Coronary artery (tissue), 2 donors: ENCODE data around the gene CFAP251.
A peak's percentile ranks its signal among the peaks of the same experiment; 100 is the strongest.
"Not testable (repeated sequence)": the region's sequence is repeated elsewhere in the genome, so short reads cannot be mapped to it uniquely, and the experiment has no call there.

ENCODE experiments used
- DNase-seq: peaks from one replicate; pipeline ENCODE4 v3.0.0-alpha.2; 2017; ENCODE audit warnings: low spot score
- H3K27ac ChIP-seq, 2 donors: fragments of 200-600 bp; sonication (generic); one replicate each; pipeline ENCODE4 v1.5.1; 2016 to 2019
- H3K4me3 ChIP-seq: fragments of 200-600 bp; sonication (generic); 2 replicates; pipeline ENCODE4 v1.5.1; 2016; ENCODE audit warnings: mild to moderate bottlenecking, moderate library complexity
- CTCF ChIP-seq: fragments of 200-600 bp; sonication (generic); IDR thresholded peaks from one replicate; pipeline ENCODE4 v1.5.1; 2019; ENCODE audit warnings: antibody characterized with exemption

CFAP251 gene

DNA sequence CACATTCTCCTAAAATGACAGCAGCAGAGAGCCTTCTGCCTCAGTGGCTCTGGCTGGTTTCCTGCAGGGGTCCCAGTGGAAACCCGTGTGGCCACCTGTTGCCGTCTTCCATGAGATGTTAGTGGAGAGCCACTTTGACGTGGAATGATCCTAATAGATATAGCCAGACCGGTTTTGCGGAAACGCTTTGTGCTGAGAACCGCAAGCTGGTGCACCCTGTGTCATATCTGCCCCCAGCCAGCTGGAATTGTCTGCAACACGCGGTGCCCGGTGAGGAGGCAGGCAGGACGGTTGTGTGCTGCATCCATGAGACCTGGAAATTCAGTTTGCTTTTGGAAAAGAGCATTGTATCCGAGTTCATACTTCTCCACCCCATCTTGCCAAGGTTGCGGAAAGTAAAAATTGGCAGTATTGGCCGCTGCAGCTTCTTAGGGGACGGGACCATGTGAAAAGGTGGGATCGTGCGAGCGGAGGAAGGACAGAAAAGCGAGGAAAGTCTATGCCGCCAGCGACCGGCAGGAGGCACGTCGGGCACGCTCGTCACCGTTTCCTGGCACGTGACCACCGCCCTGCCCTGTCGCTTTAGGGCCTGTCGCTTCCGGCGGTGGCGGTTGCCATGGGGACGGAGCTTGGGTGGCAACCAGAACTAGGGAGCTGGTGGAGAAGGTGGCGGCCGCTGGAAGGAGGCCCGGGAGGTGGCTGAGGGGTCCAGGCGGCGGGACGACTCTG, at the start of gene CFAP251:
Gene CFAP251, plus strand, starts transcription at position 643 of the 729 bp plus-strand sequence. CDS start 2,714 bp downstream, outside the sequence.
- H3K27ac ChIP-seq, result peak within 1 kb of the TSS in 1 of 2 donors; percentile 54
- peak; percentile 96 for DNase-seq
- H3K4me3 ChIP-seq, result peak within 1 kb of the TSS; percentile 76
- TF ChIP-seq CTCF, result peak; percentile 81

DNA sequence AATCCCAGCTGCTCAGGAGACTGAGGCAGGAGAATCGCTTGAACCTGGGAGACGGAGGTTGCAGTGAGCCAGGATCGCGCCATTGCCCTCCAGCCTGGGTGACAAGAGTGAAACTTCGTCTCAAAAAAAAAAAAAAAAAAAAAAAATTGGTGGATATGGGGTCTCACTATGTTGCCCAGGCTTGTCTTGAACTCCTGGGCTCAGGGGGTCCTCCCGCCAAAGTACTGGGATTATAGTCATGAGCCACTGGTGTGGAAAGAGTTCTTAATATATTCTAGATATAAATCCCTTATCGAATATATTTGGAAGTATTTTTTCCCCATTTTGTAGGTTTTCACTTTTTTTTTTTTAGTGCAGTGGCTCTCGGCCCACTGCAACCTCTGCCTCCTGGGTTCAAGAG, 49.2 kb upstream of the CFAP251 start:
- not testable (repeated sequence) for DNase-seq, H3K27ac ChIP-seq, H3K4me3 ChIP-seq

DNA sequence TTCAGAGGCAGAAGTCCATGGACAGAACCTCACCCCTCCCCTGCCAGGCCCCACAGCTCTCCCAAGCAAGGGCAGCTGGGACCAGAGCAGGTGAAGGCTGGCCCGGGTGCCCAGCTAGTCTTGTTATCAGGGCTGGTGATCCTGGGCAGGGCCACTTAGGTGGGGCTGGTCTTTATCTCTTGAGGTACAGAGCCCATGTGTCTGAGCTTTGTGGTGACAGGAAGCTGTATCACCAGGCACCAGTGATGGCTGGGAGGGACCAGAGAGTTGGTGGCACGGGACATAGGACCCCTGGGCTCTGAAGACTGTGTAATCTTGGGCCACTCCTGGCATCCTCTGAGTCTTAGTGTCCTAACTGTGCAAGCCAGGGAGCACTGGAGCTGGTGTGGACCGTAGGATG, 46.9 kb upstream of the CFAP251 start:
- Histone ChIP-seq H3K4me3 (no peak overlapping the region), H3K27ac (no peak overlapping the region)
- TF ChIP-seq CTCF, result no peak
- DNase-seq, result no peak

- TF ChIP-seq CTCF, result no peak
- peak overlapping the region in 1 of 2 donors; percentile 51 for H3K27ac ChIP-seq
- DNase-seq, result no peak
- H3K4me3 ChIP-seq, result no peak overlapping the region
These were observed 45.7 kb upstream of the CFAP251 start for GRCh38 chr12:121872546-121873215.

GRCh38 chr12:121873216-121873569, 45.2 kb upstream of the CFAP251 start:
- TF ChIP-seq CTCF, result no peak
- Histone ChIP-seq H3K27ac (peak overlapping the region in 1 of 2 donors; percentile 51), H3K4me3 (no peak overlapping the region)
- no peak for DNase-seq

DNA sequence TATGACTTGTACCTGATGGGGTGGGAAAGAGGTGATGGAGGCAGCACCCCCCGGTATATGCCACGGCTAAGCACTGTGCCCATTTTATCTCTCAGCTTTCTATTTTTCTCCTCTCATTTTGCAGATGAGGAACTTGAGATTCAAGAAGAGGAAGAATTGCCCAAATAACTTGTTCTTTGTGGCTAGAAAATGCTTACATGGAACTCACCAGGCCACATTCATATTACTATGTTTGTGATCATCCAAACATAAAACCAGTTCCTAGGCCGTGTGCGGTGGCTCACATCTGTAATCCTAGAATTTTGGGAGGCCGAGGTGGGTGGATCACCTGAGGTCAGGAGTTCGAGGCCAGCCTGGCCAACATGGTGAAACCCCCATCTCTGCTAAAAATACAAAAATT, 44.3 kb upstream of the CFAP251 start:
- TF ChIP-seq CTCF, result no peak
- no peak overlapping the region for H3K27ac ChIP-seq
- DNase-seq, result no peak
- no peak overlapping the region for H3K4me3 ChIP-seq

DNA sequence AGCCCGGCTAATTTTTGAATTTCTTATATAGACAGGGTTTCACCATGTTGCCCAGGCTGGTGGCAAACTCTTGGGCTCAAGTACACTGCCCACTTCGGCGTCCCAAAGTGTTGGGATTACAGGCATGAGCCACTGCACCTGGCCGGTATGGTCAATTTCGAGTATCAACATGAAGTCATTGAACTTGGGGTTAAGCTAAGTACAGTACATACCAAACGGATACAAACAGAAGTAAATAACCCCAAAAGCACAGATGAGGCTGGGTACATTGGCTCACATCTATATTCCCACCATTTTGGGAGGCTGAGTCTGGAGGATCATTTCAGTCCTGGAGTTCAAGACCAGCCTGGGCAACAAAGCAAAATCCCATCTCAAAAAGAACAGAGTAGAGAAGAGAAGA, 42.8 kb upstream of the CFAP251 start:
- DNase-seq, result no peak
- no peak for TF ChIP-seq CTCF
- Histone ChIP-seq H3K4me3 (no peak overlapping the region), H3K27ac (no peak overlapping the region)

DNA sequence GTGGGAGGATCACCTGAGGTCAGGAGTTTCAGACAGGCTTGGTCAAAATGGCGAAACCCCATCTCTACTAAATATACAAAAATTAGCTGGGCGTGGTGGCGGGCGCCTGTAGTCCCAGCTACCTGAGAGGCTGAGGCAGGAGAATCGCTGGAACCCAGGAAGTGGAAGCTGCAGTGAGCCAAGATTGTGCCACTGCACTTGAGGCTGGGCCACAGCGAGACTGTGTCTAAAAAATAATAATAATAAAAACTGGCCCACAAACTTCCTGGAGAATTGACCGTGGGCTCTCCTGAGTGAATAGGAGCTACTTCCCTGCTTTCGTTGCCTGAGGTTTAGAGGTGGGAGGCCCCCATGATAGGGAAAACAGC, 42.3 kb upstream of the CFAP251 start:
- not testable (repeated sequence) for DNase-seq, H3K4me3 ChIP-seq, H3K27ac ChIP-seq
